Measurements from ENCODE around the gene IFTAP. TPM values are rescaled to one million over a fixed set of nuclear protein-coding genes. Genes with fewer than 3 reads are reported as not detected.

IFTAP gene
- total RNA-seq, 2 experiments from 2014 or later: 2.3 to 3.6 TPM

- H3K27me3 Mint-ChIP-seq: peaks cover 6% of the 10 kb centered on the region
- DNase-seq: no peak
- no peaks in the 10 kb centered on the region for H3K36me3 Mint-ChIP-seq (ENCODE audit: low read depth)
- no peak overlapping the region for H3K27ac Mint-ChIP-seq
- ChIA-PET POLR2A (interaction anchor here (0.7 kb wide), 1 partner anchor 377 kb away, joined by 3 read pairs; no protein-coding TSS in a partner anchor), CTCF (no interaction called here)
- no peaks in the 10 kb centered on the region for H3K9me3 Mint-ChIP-seq
- intact Hi-C loops (cut with micrococcal nuclease): no loop called here
- no peaks in the 10 kb centered on the region for H3K4me1 Mint-ChIP-seq (ENCODE audit: low read depth)
- no peak for TF ChIP-seq CTCF (IDR thresholded peaks at IDR 0.05)
- no peak for ATAC-seq
- H3K4me3 Mint-ChIP-seq: no peak overlapping the region
Measured at GRCh38 chr11:36617543-36618362, 23.5 kb downstream of the IFTAP start.

GRCh38 chr11:36618363-36619047 lies 24.2 kb downstream of the IFTAP start:
- no peak for DNase-seq
- H3K9me3 Mint-ChIP-seq: no peaks in the 10 kb centered on the region
- H3K4me1 Mint-ChIP-seq (ENCODE audit: low read depth): no peaks in the 10 kb centered on the region
- H3K27ac Mint-ChIP-seq: no peak overlapping the region
- H3K36me3 Mint-ChIP-seq (ENCODE audit: low read depth): no peaks in the 10 kb centered on the region
- CTCF ChIA-PET: interaction anchor here (3.9 kb wide), 1 partner anchor 55 kb away, joined by 16 read pairs; no protein-coding TSS in a partner anchor
- H3K4me3 Mint-ChIP-seq: no peak overlapping the region
- intact Hi-C loops (cut with micrococcal nuclease): no loop called here
- no peak for TF ChIP-seq CTCF (IDR thresholded peaks at IDR 0.05)
- peaks cover 6% of the 10 kb centered on the region for H3K27me3 Mint-ChIP-seq
- ATAC-seq: no peak
- POLR2A ChIA-PET: no interaction called here

DNA sequence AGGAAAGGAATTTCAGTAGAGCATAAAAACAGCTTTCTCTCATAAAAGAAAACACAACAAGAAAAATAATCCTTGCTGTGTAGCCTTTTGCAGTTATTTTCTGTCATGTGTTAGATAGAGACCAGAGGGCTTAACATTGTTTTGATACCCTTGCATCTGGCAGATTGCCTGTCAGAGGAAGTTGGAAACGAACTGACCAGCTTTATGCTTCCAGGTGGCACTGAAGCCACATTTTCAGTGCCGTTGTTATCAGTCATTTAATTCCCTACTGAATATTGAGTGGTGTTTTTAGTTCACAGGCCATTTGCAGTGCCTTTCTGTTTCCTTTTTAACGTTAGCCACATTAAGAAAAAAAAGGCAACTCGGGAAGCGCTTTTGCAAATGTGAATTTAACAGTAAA lies 25.2 kb downstream of the IFTAP start:
- ATAC-seq (no peak), DNase-seq (no peak)
- CTCF ChIA-PET: interaction anchor here (3.9 kb wide), 1 partner anchor 56 kb away, joined by 16 read pairs; no protein-coding TSS in a partner anchor
- Mint-ChIP-seq H3K27ac (no peak overlapping the region), H3K36me3 (ENCODE audit: low read depth) (no peaks in the 10 kb centered on the region), H3K4me1 (ENCODE audit: low read depth) (no peaks in the 10 kb centered on the region), H3K27me3 (peaks cover 9% of the 10 kb centered on the region), H3K9me3 (no peaks in the 10 kb centered on the region), H3K4me3 (no peak overlapping the region)
- POLR2A ChIA-PET: no interaction called here
- no peak for TF ChIP-seq CTCF (IDR thresholded peaks at IDR 0.05)
- intact Hi-C loops (cut with micrococcal nuclease): no loop called here

DNA sequence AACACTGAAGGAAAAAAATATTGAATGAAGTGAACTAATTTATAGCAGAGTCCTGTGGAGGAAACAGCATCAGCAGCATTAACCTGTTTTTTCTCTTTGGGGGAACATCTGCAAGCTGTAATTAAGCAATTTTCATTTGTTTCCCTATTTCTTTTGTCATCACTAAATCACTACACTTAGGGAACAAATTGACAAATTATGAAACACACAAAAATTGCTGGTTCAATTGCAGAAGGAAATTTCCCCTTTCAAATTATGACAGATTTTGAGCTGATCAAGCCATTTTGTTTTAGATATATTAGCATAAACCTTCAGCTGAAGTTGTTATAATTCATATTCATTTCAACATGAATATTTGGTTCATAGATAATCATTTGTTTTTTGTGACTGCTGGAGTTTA lies 25.9 kb downstream of the IFTAP start:
- ATAC-seq (no peak), DNase-seq (no peak)
- Mint-ChIP-seq H3K4me1 (ENCODE audit: low read depth) (no peaks in the 10 kb centered on the region), H3K27ac (no peak overlapping the region), H3K9me3 (no peaks in the 10 kb centered on the region), H3K4me3 (no peak overlapping the region), H3K27me3 (peaks cover 10% of the 10 kb centered on the region), H3K36me3 (ENCODE audit: low read depth) (no peaks in the 10 kb centered on the region)
- intact Hi-C loops (cut with micrococcal nuclease): loop anchor here (5.0 kb wide), 1 partner anchor 58 kb away; no protein-coding TSS in a partner anchor
- TF ChIP-seq CTCF (IDR thresholded peaks at IDR 0.05): no peak
- ChIA-PET POLR2A (no interaction called here), CTCF (interaction anchor here (3.9 kb wide), 1 partner anchor 56 kb away, joined by 16 read pairs; no protein-coding TSS in a partner anchor)

All from activated CD8-positive, alpha-beta T cell treated with anti-CD3 and anti-CD28 coated beads for 36 hours (primary cell).